Loucy (cell line): Measurements from ENCODE around the gene SGCA.

ENCODE experiments used
- CTCF ChIP-seq: fragments of 200-600 bp; sonication (generic); conservative IDR thresholded peaks from 2 replicates; pipeline ENCODE4 v1.5.1; 2014; ENCODE audit warnings: mild to moderate bottlenecking, antibody characterized with exemption, low read length
- EZH2phosphoT487 ChIP-seq: fragments of 200-600 bp; IDR thresholded peaks from 2 replicates; pipeline ENCODE4 v1.6.1; 2018; ENCODE audit warnings: antibody characterized with exemption, mild to moderate bottlenecking, moderate library complexity, borderline replicate concordance

- TF ChIP-seq CTCF (no peak), EZH2phosphoT487 (no peak)
These were observed 43.9 kb downstream of the SGCA start for GRCh38 chr17:50209472-50210239.
